HG03103 (cell line): Measurements from ENCODE around the gene GPRIN2.

Experiments used
- ATAC-seq: cut with Tn5 transposase; IDR thresholded peaks from one replicate; pipeline ENCODE4 v1.9.1; 2021; ENCODE audit warnings: low read depth; ENCODE audit not compliant: unreplicated experiment

GPRIN2 gene

DNA sequence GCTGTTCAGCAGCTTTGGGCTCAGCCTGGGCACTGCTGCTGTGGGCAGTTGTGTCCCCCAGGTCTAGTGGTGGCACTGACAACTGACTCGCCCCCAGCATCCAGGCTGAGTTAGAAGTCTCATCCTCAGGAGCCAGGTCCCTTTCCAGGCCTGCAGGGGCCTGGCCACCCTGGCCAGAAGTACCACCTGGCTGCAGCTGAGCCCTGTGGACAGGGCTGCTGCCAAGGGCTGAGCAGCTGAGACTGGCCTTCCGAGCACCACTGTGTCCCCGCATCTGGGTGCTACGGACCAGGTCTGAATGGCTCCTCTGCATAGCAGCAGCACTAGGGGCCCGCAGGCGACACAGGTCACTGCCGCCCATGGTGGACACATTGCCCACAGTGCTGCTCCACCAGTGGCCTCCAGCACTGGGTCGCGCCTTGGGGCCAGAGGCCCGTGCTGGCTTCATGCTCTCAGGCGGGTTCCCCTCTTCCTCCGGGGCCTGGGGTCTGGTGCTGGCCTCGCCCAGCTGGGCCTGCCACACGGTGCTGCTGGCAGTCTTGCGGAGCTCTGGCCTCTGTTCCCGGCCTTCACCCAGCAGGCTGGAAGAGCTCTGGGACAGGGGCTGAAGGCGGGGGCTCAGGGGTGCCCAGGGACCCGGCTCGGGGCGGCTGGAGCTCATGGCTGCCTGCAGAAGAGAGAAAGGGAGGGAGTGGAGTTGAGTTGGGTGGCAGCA is 6.2 kb downstream of the GPRIN2 start:
- no peak for ATAC-seq

GRCh38 chr10:46549171-46550075 is 7.0 kb downstream of the GPRIN2 start:
- no peak for ATAC-seq

DNA sequence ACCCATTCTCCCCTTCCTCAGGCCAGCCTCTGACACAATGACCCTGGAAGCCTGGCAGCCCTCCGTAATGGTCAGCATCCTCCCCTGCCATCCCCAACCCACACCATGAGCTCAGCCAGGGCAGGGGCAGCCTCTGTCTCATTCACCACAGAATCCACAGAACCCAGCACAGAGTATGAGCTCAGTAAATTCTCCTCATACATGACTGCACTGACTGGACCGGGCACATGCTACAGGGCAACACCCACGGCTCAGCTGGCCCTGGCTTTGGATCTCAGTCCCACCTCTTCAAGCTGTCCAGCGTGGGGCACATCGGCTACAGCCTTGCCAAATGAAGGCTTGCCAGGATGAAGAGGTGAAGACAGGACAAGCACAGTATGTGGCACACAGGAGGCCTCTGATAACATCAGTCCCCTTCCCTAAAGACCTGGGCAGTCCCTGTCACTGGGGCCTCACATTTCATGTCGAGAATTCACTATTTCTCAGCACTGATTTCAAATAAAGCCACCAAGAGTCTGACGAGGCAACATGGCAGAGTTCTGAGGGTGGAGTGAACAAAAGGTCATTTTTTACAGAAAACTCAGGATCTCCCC is 7.9 kb downstream of the GPRIN2 start:
- no peak for ATAC-seq

DNA sequence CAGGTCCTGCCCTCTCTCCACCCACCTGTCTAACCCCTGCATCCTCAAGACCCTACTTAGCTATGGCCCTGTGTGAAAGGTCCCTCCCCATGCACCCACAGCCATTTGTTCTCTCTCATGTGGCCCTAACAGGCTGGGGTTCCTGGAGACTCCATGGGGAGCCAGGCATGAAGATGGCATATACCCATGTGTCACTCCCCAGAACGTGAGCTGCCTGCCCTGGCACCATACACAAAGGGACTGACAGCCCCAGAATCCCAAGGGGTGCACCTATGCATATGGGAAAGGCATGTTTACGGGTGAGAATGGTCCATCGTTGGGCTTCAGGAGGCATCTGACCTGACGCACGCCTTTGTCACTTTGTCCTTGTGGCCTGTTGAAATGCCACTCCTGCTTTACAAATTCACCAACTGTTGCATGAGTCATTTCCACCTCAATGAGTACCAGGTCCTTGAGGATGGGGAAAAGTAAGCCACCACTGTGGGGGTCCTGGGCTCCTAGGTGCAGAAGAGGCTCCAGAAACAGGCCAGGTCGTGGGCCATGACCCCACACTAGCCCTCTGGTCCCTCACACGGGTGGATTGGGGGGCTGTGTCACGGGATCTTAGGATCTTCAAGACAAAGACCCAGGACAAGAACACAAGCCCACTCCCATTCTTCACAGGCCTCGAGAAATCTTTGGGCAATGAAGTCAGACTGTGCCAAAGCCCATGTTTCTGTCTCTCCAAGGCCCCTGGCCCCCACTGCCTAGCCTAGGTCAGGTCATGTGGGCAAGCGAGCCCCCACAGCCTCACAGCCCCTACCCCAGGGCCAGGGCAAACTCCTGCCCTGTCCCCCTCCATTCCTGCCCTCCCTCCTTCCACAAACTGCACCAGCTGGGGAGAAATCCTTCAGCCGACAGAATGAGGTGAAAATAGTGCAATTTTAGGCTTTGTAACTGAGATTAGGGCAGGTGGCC is 8.6 kb downstream of the GPRIN2 start:
- no peak for ATAC-seq

GRCh38 chr10:46546591-46547540 is 9.6 kb downstream of the GPRIN2 start:
- ATAC-seq, result no peak

DNA sequence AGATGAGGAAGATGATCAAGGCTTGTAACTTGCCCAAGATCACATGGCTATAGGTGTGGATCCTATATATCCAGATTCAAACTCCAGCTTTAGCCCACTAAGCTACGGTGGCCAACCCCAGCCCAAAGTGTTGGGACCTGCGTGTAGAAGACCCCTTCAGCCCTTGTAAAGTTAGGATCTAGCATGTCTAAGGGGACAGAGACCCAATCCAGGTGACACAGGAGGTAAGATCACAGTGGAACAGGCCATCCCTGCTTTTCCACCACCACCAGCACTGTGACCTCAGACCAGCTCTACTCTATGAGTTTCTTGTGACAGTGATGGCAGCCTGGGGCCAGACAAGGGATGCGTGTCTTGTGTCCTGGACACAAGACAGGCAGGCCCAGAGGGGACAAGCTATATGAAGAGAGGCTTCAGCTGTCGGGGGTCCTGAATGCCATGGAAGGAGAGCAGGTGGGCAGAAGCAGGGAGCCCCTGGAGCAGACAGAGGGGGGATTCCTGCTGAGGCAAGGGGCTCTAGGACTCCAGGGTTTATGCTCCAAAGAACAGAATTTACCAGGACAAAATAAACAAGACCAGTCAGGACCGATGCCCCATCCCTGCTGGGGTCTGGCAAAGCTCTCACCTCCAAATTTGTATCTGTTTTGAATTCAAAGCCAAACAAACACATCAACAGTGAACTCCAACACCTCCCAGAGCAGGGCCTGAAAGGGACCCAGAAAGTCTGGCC is 10.4 kb downstream of the GPRIN2 start:
- no peak for ATAC-seq

- no peak for ATAC-seq
Observed at GRCh38 chr10:46544989-46545791, 11.3 kb downstream of the GPRIN2 start.

DNA sequence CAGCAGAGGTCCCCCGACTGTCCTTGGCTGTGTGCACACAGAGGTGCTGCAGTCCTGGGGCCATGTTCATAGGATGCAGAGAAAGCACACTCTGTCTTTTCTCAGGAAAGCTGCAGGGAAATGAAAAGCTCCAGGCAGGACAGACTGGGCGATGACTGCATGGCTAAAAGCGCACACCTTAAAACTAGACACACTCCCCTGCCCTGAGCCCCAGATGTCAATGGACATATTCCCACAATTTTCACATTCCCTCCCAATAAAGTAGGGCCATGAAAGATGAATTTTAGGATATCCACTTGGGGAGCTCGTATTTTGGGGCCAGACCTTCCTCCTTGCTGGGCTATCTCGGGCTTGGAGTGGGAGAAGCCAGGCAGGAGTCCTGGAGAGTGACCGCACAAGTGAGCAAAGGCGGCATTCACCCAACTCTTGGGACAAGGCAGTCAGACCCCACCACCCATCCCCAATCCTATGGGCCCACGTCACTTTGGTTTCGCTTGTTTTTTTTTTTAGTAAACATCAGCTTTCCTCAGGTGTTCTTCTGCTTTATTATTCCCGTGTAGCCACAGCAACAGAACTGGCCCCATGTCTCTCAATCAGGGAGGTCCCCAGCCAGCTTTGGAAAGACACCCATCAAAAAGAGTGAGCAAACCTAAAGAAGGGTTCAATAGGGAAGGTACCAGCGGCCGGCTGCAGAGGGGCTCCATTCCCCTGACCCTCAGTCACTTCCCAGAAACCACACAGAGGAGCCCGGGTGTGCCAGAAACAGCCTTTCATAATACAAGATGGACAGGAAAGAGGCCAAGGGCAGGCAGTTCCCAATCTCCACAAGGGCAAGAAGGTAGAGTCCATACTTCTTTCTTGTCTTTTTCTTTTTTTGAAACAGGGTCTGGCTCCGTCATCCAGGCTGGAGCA is 12.7 kb downstream of the GPRIN2 start:
- ATAC-seq, result no peak

DNA sequence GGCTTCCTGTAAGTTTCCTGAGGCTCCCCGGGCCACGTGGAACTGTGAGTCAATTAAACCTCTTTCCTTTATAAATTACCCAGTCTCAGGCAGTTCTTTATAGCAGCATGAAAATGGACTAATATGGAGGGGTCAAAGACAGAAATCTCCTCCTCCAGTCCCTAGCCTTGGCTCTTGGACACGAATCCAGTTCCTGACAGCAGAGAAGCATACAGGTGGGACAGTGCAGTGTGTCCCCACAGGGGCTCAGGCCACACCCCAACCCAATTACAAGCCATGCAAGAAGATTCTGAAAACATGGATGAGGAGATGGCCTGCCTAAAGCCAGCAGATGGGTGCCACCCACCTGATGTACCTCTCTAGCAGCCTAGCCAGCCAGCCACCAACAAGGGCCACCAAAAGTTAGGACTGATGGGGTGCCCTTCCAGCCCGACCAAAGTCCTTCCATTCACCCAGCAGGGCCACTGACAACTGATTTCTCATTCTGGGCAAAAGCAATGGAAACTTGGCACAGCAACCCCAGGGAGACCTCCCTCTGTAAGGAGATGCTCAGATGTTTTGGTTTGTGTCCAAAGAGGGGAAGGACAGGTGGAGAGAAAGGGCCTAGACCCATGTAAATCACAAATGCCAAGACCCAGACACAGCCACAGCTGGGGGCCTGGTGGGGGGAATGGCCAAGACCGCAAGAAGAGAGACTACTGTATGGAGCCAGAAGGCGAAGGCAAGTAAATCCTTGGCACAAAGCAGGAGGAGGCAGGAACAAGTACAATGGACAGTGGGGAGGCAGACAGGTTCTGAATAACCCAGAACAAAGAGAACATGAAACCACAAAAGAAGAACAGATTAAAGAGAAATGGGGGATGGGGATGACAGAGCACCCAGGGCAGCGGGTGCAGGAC is 13.6 kb downstream of the GPRIN2 start:
- ATAC-seq, result no peak

GRCh38 chr10:46541735-46542566 is 14.5 kb downstream of the GPRIN2 start:
- ATAC-seq, result no peak

DNA sequence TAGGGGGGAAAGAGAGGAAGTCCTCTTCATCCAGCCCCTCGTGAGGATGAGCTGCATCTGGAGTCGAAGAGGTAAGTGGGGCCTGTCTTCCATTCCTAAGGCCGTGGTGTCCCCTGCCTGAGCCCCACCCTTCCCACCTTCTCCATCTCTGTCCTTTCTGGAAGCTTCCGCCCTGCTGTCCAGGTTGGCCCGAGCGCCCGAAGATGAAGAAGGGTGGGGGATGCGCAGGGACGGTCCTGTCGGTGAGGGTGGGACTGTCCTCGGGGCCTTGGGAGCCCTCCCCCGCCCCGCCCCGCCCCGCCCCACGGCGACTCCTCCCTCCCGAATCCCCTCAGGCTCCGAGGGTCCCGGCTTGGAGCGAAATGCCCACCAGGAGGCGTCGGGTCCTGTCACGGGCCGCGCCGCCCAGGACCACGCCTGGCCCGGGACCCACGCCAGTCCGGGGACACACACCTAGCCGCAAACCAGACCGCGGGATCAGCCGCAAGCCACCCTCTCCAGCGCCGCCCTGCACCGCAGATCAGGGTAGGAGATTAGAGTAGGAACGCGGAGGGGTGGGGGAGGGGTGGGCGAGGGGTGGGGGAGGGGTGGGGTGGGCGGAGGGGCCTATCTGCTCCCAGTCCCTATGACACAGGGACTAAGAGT is 15.3 kb downstream of the GPRIN2 start:
- no peak for ATAC-seq

DNA sequence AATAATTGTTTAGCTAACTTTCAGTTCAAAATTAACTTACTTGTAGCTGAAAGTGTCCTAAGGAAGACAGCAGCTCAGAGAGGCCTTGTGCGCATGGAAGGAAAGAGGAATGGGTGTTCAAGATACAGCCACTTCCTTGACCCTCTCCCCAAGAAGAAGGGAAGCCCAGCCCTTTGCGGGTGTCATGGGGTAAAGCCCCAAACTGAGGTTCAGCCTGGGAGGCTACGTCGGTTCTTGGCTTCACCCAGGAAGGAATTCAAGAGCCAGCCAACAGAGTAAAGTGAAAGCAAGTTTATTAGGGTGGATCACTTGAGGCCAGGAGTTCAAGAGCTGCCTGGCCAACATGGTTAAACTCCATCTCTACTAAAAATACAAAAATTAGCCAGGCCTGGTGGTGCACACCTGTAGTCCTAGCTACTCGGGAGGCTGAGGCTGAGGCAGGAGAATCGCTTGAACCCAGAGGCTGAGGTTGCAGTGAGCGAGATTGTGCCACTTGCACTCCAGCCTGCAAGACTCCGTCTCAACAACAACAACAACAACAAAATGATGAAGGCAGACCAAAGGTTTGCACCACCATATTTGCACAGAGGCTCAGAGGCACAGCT is 15.9 kb downstream of the GPRIN2 start:
- no peak for ATAC-seq

- no peak for ATAC-seq
Observed at GRCh38 chr10:46539596-46540411, 16.7 kb downstream of the GPRIN2 start.
